HG03280 (cell line): Measurements from ENCODE around the gene LAG3.

Source experiments
- ATAC-seq: cut with Tn5 transposase; IDR thresholded peaks from one replicate; pipeline ENCODE4 v1.9.1; 2021; ENCODE audit warnings: mild to moderate bottlenecking, moderate library complexity; ENCODE audit not compliant: unreplicated experiment

Gene LAG3

DNA sequence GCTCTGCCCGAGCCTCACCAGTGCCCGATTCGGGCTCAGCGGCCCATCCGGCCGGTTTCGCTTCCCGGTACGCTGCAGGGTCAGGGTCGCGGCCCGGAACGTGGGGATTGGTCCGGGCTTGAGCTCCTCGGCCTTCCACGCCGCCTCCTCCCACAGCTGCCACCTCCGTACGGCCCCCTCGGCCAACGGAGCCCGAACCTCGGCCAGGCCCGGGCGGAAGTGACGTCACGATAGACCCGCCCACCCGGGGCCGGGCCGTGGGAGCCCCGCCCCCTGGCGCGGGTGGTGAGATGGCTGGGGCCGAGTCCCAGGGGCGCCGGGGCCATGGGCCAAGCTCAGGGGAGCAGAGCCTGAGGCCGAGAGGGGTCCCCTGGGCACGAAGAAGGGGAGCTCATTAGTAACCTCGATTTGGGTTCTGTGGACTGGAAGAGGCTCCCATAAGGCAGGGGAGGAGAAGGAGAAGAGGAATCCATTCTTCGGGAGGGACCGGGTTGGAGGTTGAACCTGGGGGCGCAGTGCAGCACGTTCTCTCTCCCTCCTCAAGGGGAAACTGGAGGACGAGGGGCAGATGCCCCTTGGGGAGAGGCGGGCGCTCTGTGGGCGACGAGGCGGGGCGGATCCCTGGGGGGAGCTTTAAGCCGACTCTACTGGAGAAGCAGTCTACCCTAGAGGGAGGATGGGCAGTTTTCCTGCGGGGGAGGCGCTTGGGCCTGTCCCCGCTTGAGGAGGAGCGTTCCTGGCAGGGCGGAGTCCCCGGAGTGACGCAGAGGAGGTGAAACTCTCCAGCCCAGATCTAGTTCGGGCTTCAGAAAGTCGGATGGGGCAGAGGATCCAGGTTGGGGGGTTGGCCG, 19.2 kb upstream of the LAG3 start, which contains the start of gene MLF2:
Gene MLF2 (minus strand): TSS at position 221 of the 851 bp plus-strand sequence. CDS start 807 bp downstream, outside the sequence.
- peak; percentile 90 for ATAC-seq

DNA sequence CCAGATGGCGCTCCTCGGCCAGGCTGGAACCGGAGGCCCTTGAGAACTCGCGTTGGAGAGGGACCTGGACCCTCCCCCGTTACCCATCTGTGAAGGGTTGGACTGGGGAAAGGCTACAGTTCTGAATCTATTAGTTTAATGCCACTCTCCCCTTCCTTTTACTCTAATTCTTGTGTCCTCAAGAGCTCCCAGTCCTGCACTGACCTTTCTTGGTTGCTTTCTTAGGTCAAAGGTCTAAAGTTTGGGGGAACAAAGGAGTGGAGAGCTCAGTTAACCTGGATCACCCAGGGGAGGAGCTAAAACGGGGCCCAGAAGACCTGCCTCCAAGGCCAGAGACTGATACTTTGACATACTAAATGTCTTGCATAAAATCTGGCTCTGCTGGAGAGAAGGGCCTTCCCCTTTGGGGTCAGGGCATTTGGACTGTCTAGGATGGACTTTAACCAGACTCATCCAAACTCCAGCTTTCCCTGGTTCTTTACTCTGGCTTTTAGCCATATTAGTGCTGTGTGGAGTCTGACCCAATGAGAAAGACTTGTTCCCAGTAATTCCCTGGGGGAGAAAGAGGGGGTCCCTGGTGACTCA, 18.5 kb upstream of the LAG3 start:
- no peak for ATAC-seq

DNA sequence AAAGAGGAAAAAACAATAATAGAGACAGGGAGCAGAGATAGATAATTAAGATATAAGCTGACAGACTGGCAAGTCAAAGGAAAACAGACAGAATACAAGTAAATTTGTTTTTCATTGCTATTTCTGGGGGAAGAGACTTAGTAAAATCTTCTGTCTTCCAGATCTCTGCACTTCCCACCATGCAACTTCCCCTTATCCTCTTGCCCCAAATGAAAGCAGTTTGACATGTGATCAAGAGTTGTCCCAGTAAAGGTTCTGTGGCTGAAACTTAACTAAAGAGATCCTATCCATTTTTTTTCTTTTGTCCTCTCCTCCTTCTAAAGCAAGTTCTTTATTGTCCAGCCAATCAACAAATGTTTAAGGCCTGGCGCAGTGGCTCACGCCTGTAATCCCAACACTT, 17.9 kb upstream of the LAG3 start:
- no peak for ATAC-seq

DNA sequence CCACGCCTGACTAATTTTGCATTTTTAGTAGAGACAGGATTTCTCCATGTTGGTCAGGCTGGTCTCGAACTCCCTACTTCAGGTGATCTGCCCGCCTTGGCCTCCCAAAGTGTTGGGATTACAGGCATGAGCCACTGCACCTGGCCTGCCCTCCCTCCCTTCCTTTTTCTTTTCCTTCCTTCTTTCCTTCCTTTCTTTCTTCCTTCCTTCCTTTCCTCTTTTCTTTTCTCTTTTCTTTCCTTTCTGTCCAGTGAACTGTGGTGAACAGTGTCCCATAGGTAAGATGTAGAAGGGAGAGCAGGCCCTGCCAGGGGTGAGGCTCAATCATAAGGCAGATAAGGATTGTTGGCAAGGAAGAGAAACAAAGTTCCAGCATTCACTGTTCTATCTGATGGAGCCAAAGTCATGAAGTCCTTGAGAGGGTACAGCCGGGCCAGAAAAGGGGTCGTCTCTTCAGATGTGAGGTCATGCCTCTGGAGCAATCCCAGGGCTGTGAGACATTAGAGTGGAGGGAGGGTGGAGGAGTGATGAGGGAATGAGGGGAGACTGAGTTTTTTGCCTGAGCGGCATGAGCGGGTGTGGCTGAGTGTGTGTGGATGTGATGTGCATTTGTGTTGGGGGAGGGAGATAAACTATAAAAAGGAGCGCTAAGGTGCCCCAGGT, 15.2 kb upstream of the LAG3 start:
- no peak for ATAC-seq

DNA sequence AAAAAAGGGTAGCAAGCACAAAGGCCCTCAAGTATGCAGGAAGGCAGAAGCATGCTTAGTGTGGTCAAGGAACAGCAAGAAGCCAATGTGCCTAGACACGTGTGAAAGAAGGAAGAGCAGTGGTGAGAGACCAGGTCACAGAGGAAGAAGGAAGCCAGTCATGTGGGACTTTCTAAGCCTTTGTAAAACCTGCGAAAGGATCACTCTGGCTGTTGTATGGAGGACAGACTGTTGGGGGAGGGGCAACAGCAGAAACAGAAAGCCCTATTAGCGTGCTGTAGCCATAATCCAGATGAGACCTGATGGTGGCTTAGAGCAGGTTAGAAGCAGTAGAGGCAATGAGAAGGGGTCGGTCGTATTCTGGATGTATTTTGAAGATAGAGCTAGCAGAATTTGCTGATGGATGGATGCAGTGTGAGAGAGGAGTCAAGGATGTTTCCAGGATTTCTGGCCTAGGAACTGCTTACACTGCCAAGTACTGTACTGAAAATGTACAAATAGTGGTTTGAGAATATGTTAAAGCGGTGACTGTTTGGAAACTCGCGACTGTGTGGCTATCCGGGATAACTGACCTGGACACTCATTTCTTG, 13.7 kb upstream of the LAG3 start:
- ATAC-seq: no peak

DNA sequence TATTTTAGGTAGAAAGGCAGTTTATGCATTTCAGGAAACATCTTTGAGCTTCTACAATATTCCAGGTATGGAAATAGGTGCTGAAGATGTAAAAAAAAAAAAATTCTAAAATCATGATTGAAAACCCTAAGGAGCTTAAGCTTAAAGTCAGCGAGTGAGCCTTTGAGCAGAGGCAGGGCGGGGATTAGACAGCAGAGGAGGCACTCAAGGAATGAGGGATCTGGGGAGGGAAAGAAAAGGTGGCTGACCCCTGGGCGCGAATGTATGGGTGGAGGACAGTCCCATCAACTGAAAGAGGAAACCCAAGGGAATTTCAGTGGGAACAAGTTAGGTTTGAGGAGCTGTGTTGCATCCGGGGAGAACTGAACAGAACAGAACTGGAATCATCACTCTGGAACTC, 12.6 kb upstream of the LAG3 start:
- ATAC-seq: no peak

DNA sequence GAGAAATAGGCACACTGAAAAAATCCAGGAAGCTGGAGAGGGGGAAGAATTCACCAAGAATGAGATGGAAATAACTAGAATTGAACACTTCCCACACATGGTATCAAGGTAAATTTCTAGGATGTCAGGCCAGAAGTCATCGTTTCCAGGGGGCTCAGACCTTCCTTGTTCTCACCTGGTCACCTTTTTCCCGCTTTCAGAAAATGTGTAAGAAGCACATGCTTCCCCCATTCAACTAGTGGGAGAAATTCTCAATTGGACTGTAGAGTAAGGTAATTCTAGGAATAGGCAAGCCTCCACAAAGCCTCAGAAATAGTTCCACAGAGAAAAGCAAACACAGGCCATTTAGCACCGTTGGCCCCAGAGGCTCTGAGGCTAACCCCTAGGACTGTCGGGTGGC, 8.9 kb upstream of the LAG3 start:
- ATAC-seq: no peak

DNA sequence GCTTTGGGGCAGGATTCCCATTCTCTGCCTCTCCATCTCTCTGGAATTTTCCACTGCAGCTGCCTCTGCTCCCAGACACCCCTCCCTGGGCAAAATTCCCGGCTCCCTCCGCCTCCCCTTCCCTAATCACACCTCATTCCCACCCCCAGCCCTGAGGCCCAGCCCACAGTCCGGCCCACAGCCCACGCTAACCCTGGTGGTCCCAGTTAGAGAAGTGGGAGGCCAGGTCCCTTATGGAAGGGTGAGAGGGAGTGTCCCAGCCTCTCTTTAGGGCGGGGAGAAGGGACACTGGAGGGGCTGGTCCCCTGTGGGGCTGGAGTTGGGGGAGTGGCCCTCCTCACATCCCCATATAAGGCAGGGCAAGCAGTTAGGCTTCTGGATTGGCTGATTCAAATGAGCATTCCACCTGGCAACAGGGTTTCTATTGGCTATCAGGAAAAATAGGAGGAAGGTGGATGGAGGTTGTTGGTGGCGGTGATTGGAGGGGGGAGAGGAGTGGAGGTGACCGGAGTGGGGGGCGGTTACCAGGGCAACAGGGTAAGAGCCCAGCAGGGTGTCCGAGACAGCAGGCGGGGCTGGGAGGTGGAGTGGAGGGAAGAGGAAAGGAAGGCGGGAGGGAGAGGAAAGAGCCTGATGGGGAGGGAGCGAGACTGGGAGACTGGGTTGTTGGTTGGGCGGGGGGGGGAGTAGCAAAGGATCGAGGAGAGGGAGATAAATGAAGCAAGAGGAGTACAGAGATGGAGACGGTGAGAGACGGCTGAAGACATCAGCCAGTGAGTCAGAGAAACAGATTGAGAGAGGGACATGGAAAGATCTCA, 8.1 kb upstream of the LAG3 start:
- peak; percentile 75 for ATAC-seq

DNA sequence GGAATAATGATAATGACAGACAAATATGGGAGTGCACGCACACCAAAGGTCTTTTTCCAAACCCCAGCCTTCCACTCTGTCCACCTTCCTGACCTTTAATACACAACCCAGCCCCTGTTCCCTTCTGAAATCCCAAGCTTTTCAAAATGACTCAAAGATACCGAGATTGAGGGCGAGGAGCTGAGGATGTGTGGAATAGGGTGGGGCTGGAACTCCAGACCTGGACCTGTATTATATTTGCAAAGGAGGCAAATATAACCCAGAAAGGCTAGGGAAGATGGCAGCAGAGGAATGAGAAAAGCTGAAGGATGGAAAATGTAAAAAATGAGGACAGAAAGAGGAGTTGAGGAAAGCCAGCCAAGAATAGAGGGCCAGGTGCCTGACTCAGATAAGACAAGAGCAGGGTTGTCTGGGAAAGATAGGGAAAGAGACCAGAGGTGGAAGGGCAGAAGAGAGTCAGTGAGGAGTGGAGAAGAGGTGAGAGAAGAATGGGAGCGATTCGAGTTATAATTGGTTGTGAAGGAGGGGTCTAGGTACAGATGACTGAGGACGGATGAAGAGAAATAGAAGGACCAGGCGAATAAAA, 7.2 kb upstream of the LAG3 start:
- ATAC-seq: no peak

DNA sequence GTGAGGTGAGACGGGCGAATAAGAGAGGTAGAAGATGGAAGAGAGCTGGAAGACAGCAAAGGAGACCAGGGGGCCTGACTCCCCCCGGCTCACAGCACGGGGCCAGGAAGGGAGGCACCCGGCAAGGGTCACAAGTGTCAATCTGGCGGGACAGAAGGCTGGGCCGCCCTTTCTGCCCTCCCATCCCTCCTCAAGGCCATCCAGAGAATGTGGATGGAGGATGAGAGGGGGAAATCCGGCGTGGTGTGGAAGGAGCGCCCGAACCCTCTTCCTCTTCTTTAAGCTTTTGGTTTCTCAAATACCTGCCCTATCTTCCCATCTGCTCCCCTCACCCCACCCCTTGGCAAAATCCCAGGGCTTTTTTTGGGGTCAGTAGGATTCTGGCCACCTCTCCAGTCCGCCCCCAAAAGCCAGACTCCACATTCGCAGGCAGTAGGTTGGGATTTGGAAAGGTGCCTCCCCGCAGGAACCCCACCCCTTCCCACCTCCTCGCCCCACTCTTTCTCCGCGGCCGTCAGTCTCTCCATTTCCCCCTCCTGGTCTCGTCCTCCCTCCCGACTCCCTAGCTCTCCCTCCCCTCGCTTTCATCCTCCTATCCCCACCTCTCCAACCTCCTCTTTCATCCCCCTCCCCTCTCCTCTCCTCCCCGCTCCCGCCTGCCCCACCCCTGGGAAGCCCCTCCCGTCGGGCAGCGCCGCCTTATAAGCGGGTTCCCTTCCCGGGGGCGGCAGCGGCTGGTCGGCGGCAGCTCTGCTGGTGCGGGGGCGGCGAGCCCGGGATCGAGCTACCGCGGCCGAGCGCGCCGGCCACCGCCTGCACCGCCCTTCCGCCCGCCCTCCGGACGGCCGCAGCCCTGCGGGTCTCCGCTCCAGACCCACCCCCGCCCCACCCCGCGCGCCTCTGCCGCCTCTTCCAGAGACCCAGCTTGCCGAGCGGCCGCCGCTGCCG, 6.4 kb upstream of the LAG3 start, which contains the start of gene PTMS:
Gene PTMS (plus strand): TSS at position 730 of the 948 bp plus-strand sequence. CDS start 343 bp downstream, outside the sequence.
- peak; percentile 24 for ATAC-seq

DNA sequence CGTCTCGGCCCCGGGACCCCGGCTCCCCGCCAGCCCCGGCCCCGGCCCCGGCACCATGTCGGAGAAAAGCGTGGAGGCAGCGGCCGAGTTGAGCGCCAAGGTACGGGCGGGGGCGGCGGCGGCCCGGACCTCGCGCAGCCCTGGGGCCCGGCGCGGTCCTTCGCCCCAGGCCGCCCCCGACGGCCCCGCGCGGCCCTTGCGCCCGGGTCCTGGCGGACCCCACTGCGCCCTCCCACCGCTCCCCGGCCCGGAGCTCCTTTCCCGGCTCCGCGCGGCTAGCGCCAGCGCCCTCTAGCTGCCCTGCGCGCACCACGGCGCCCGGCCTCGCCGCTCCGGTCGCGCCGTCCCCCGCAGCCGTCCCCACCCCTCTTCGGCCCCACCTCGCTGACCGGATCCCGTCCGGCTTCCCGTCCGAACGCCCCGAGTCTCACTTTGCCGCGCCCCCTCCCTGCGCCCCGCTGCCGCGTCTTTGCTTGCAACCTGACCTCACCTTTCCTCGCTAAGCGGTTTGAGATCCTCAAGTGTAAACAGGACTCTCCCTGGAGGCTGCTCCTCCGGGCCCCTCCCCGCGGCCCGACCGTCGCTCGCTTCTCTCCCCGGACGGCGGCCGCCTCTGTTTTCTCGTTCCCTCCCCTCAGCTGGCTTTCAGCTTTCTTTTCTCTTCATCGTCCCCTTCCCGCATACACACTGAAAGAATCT, 5.5 kb upstream of the LAG3 start:
- ATAC-seq: peak; percentile 54

DNA sequence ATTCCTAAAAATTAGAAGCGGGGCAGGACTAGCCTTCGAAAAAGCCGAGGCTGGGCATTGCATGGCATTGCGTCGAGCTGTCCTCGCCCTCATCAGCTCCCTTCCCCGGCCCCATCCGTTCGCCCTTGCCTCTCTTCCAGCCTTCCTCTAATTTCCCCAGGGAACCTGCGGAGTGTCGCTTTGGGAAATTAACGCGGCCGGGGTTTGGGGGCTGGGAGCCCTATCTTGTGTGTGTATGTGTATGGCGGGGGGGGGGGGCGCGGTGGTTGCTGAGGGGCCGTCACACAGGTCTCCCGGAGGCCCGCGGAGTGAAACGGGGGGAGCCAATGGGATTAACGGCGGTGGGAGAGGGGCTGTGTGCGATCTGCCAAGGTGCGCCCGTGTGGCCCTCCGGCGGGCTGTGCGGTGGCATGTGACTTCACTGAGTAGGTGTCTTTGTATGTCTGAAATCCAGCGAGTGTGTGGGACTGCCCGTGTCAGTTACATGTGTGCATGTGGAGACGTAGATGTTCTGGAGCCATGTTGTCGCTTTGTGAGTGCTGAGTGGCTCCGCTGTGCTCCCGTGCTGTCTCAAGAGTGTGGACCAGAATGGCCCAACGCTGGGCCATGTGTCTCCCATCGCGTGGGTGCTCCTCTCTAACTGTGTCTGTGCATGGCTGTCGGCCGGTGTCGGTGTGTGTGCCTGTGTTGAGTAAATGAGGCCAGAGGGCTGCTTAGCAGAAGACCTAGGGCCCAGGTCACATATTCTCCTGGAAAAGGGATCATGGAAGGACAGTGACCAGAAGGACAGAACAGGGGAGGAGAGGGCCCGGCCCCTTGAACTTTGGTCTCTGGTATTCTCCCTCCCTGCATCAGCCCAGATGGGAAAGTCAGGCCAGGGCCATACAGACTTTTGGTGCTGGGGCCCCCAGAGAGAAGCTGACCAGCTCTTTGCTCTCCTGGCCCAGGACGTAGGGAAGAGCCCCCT, 4.7 kb upstream of the LAG3 start:
- ATAC-seq: no peak

DNA sequence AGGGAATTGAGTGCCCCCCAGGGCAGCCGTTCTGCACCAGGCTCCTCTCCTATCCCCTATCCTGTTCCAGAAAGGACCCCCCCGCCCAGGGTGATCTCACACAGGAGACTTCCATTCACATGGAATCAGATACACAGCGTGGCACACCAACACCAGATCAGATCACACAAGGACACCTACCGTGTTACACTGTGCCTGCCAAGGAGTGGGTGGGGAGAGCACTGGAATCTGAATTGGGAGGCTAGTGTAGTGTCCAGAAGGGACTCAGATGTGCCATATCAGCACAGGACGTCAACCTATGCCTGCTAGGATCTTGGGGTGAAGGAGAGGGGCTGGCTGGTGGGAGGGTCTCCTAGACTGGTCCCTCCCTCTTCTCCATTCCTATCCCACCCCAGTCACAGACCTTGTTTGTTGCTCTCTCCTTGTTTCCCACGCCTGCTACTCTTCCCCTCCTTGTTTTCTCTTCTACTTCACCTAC, 3.8 kb upstream of the LAG3 start:
- ATAC-seq: no peak

DNA sequence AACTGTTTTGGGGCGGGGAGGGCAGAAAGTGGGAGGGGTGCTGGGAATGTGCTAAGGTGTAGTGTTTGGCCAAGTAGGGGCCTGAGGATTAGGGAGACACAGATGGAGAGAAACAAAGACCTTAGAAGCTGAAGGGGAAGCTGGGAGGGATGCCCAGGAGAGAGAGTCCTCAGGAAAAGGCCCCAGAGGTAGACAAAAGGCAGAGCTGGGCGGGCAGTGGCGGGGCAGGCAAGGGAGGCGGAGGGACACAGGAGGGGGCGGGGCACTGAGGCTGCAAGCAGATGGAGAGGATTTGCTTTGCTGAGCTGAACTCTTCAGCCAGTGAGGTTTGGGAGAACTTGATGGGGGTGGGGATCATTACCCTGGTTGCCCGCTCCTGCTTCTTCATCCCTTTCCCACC, 3.3 kb upstream of the LAG3 start:
- ATAC-seq: no peak

DNA sequence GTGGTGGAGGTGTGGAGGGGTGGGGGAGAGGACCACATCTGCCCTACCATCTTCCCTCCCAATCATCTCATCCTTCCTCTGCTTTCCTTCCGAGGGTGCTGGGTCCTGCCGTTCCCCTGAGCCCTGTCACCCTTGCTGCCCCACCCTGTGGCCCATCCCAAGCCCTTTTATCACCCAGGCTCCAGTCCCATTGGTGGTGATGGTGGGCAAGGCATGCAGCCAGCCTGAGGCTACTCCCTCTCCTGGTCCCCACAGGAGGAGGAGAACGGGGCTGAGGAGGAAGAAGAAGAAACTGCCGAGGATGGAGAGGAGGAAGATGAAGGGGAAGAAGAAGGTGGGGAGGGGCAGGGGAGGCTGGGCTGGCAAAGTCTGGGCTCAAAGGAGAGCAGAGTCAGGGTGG, 2.7 kb upstream of the LAG3 start:
- no peak for ATAC-seq

DNA sequence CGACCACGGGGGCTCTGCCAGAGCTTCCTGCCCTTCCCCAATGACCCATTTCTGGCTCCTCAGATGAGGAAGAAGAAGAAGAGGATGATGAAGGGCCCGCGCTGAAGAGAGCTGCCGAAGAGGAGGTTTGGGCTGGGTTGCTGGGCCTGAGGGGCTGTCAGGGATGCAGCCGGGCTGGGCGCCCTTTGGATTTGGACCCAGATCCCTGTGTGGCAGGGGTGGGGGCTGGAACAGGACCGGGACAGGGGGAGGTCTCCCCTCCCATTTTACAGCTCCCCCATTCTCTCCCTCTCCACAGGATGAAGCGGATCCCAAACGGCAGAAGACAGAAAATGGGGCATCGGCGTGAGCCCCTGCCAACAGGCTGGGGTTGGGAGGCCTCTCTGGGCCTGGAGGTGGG, 2.2 kb upstream of the LAG3 start:
- no peak for ATAC-seq

DNA sequence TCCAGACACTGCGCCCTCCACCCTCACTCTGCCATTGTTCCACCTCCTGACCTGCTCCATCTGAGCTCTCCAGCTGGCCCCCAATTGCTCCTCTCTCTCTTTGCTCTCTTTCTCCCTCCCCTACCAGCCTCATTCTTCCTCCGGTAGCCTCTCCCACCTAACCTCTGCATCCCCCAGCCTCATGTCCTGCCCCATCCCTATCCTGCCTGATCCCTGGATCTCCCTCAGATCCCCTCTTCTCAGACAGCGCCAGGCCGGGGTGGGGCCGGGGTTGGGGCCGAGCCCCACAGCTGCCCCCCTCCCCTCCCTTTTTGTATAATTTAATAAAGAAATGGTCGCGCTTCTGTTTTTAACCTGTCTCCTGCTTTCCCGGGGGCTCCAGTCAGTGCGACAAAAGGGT, 1.7 kb upstream of the LAG3 start:
- no peak for ATAC-seq
